NCI-H1694 treated with DMSO at 0.1 percent for 48 hours (cell line): Measurements from ENCODE around the gene CYP3A5.
"Not testable (repeated sequence)": the region's sequence is repeated elsewhere in the genome, so short reads cannot be mapped to it uniquely, and the experiment has no call there.

Source experiments
- DNase-seq: peaks from one replicate; lab custom pipeline; 2025; lab: John Stamatoyannopoulos, UW

The CYP3A5 gene

GRCh38 chr7:99642027-99642426 lies 37.8 kb downstream of the CYP3A5 start:
- DNase-seq, result no peak

- no peak for DNase-seq
Measured at GRCh38 chr7:99639267-99639666, 40.5 kb downstream of the CYP3A5 start.

GRCh38 chr7:99638731-99639130 lies 41.1 kb downstream of the CYP3A5 start:
- no peak for DNase-seq

GRCh38 chr7:99637414-99637813 lies 42.4 kb downstream of the CYP3A5 start:
- not testable (repeated sequence) for DNase-seq

- DNase-seq, result no peak
Measured at GRCh38 chr7:99631295-99632109, 48.3 kb downstream of the CYP3A5 start.

GRCh38 chr7:99629643-99630042 lies 50.2 kb downstream of the CYP3A5 start:
- DNase-seq, result no peak

GRCh38 chr7:99628471-99629465 lies 51.0 kb downstream of the CYP3A5 start:
- no peak for DNase-seq

GRCh38 chr7:99627513-99627912 lies 52.3 kb downstream of the CYP3A5 start:
- DNase-seq, result no peak

GRCh38 chr7:99626661-99627060 lies 53.1 kb downstream of the CYP3A5 start:
- no peak for DNase-seq

GRCh38 chr7:99625961-99626360 lies 53.8 kb downstream of the CYP3A5 start:
- DNase-seq, result no peak

GRCh38 chr7:99625321-99625720 lies 54.5 kb downstream of the CYP3A5 start:
- no peak for DNase-seq

- DNase-seq, result no peak
Measured at GRCh38 chr7:99624484-99624883, 55.3 kb downstream of the CYP3A5 start.

GRCh38 chr7:99623702-99624447 lies 55.9 kb downstream of the CYP3A5 start:
- DNase-seq, result no peak

GRCh38 chr7:99623091-99623693 lies 56.6 kb downstream of the CYP3A5 start:
- no peak for DNase-seq

- no peak for DNase-seq
Measured at GRCh38 chr7:99622596-99622995, 57.2 kb downstream of the CYP3A5 start.

GRCh38 chr7:99621271-99621670 lies 58.5 kb downstream of the CYP3A5 start:
- DNase-seq, result no peak

GRCh38 chr7:99619571-99620130 lies 60.1 kb downstream of the CYP3A5 start:
- no peak for DNase-seq

- DNase-seq, result no peak
Measured at GRCh38 chr7:99618726-99619125, 61.1 kb downstream of the CYP3A5 start.

- DNase-seq, result no peak
Measured at GRCh38 chr7:99617192-99617781, 62.5 kb downstream of the CYP3A5 start.

- DNase-seq, result peak; percentile 92
Measured at GRCh38 chr7:99616359-99617191, 63.2 kb downstream of the CYP3A5 start, which contains the start of gene ZSCAN25. Gene ZSCAN25 (plus strand): TSS chr7:99616946. CDS start chr7:99619607, 2,661 bp downstream.
